ENCODE results near the gene SNAPC3.

GRCh38 chr9:15422372-15423230, at the start of gene SNAPC3:
- TF ChIP-seq EZH2phosphoT487 (IDR thresholded peaks at IDR 0.05; ENCODE audit: insufficient read depth, low read depth) (no peak), EZH2 (IDR thresholded peaks at IDR 0.05; ENCODE audit: insufficient read depth, poor library complexity, severe bottlenecking) (no peak)

Measured in GM23248 (cell line).